Fibroblast of lung (primary cell): ENCODE measurements around the gene OBSCN.

Experiments used
- CTCF ChIP-seq, 2 donors: IDR thresholded peaks in 1 of 2; conservative IDR thresholded peaks in 1 of 2; 1 replicate in 1 of 2; 2 replicates in 1 of 2; pipeline ENCODE4 v1.5.1; 2011 to 2012; ENCODE audit warnings: low read length in 2 of 2, control low read depth in 1 of 2, inconsistent platforms in 1 of 2, low read depth in 1 of 2, mild to moderate bottlenecking in 1 of 2
- EZH2 ChIP-seq: IDR thresholded peaks from 2 replicates; pipeline ENCODE4 v1.5.1; 2012; ENCODE audit warnings: low read length, control low read depth, mild to moderate bottlenecking; ENCODE audit errors: missing control alignments

- TF ChIP-seq CTCF (conservative IDR thresholded peaks at IDR 0.05 in 1 of 2, IDR thresholded peaks at IDR 0.05 in 1 of 2; ENCODE audit: low read depth in 1 of 2, low read length in 2 of 2) (no peak), EZH2 (no peak)
Observed at GRCh38 chr1:228207851-228208821, at the start of gene OBSCN.
